Muscle layer of colon (tissue), 2 donors: Measurements from ENCODE around the gene ZC3H12A.

Source experiments
- H3K27ac ChIP-seq: one replicate; pipeline ENCODE4 v1.7.0; 2013; ENCODE audit warnings: low read depth, mild to moderate bottlenecking, low read length, moderate library complexity
- H3K27me3 ChIP-seq, 2 donors: one replicate each; pipeline ENCODE4 v1.7.0; 2013; ENCODE audit warnings: low read length in 2 of 2, mild to moderate bottlenecking in 2 of 2; ENCODE audit not compliant: insufficient read depth in 2 of 2, control insufficient read depth in 1 of 2
- H3K36me3 ChIP-seq: one replicate; pipeline ENCODE4 v1.7.0; 2013; ENCODE audit warnings: mild to moderate bottlenecking, low read length; ENCODE audit not compliant: insufficient read depth
- H3K4me1 ChIP-seq: one replicate; pipeline ENCODE4 v1.7.0; 2013; ENCODE audit warnings: mild to moderate bottlenecking, low read length; ENCODE audit not compliant: insufficient read depth
- H3K4me3 ChIP-seq, 2 donors: one replicate each; pipeline ENCODE4 v1.7.0; 2013; ENCODE audit warnings: low read length in 2 of 2, low read depth in 1 of 2, mild to moderate bottlenecking in 1 of 2, moderate library complexity in 1 of 2
- H3K9ac ChIP-seq: one replicate; pipeline ENCODE4 v1.7.0; 2013; ENCODE audit warnings: low read length
- H3K9me3 ChIP-seq: one replicate; pipeline ENCODE4 v1.7.0; 2013; ENCODE audit warnings: mild to moderate bottlenecking, low read length
- donor health status: abdominal sarcoma.
- donor health status: Adenocarcinoma of cecum.

ZC3H12A gene

DNA sequence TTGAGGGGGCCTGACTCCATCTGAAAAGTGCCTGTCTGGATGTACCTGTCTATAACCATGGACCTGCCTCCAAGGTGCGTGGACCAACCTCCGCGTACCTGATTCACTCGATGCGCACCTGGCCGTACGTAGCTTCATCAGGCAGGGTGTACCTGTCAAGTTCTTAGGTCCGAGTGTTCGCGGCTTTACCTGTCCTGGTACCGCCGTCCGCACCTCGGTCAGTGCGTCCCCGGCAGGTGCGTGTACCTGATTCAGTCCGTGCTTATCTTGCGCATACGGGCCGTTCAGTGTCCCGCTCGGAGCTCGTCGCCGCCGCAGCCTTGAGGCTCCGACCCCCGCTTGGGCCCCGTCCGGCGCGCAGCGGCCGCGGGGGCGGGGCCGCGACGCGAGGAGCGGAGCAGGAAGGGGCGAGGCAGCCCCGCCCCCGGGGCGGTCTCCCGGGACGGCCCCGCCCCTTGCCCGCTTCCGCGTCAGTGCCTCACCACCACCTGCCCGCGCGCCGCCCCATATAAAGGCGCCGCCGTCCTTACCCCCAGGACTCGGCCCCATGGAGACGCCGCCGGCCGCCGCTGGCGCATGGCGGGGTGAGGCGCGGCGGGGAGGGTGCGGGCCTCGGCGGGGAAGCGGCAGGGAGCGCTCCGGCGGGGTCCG is at the start of gene ZC3H12A:
Gene ZC3H12A (plus strand): TSS at position 535 of the 651 bp plus-strand sequence. CDS start 917 bp downstream, outside the sequence.
- Histone ChIP-seq H3K4me3 (peak within 1 kb of the TSS; percentile 82 to 83), H3K27me3 (no peaks in the 10 kb centered on the region), H3K4me1 (peaks cover 73% of the 10 kb centered on the region), H3K27ac (peak within 1 kb of the TSS; percentile 93), H3K9me3 (no peaks in the 10 kb centered on the region), H3K9ac (peak within 1 kb of the TSS; percentile 97), H3K36me3 (peaks cover 9% of the 10 kb centered on the region)

DNA sequence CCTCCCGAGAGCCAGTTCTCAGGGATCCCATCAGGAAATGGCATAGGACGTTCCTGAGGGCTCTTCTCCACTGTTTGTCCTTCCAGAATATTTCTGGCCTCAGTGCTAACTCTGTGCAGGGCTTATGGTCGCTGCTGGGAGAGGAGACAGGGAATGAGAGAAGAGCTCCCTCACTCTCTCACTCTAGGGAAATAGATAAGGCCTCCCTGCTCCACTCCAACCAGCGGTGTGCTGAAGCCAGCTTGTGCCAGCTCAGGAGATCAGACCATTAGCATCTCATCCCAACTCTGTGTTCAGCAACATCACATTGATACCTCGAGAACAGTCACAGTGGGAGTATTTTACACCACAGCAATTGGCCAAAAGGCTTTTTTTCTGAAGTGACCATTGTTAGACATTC is 49.2 kb upstream of the ZC3H12A start:
- peaks cover 0 to 10% of the 10 kb centered on the region in 2 donors for H3K27me3 ChIP-seq
- no peak overlapping the region for H3K9ac ChIP-seq
- H3K4me3 ChIP-seq = no peak overlapping the region
- no peaks in the 10 kb centered on the region for H3K36me3 ChIP-seq
- H3K27ac ChIP-seq = no peak overlapping the region
- H3K4me1 ChIP-seq = no peaks in the 10 kb centered on the region
- no peaks in the 10 kb centered on the region for H3K9me3 ChIP-seq

DNA sequence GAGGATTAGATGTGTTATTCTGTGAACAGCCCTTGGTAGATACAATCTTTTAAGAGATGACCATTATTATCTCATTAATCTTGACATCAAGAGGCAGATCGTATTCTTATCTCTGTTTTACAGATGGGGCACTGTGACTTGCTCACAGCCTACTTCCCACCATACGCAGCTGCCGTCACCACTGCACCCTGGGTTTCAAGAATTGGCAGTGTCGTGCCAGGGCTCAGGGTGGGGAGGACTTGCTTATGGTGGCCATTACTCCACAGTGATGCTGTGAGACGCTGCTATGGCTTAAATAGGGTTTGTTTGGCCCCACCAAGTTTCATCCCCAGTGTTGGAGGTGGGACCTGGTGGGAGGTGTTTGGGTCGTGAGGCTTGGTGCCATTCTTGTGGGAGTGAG is 45.4 kb upstream of the ZC3H12A start:
- no peak overlapping the region for H3K9ac ChIP-seq
- H3K4me3 ChIP-seq = no peak overlapping the region
- no peak overlapping the region for H3K27ac ChIP-seq
- H3K4me1 ChIP-seq = no peaks in the 10 kb centered on the region
- H3K27me3 ChIP-seq = peaks cover 0 to 21% of the 10 kb centered on the region in 2 donors
- no peaks in the 10 kb centered on the region for H3K36me3 ChIP-seq
- H3K9me3 ChIP-seq = no peaks in the 10 kb centered on the region

DNA sequence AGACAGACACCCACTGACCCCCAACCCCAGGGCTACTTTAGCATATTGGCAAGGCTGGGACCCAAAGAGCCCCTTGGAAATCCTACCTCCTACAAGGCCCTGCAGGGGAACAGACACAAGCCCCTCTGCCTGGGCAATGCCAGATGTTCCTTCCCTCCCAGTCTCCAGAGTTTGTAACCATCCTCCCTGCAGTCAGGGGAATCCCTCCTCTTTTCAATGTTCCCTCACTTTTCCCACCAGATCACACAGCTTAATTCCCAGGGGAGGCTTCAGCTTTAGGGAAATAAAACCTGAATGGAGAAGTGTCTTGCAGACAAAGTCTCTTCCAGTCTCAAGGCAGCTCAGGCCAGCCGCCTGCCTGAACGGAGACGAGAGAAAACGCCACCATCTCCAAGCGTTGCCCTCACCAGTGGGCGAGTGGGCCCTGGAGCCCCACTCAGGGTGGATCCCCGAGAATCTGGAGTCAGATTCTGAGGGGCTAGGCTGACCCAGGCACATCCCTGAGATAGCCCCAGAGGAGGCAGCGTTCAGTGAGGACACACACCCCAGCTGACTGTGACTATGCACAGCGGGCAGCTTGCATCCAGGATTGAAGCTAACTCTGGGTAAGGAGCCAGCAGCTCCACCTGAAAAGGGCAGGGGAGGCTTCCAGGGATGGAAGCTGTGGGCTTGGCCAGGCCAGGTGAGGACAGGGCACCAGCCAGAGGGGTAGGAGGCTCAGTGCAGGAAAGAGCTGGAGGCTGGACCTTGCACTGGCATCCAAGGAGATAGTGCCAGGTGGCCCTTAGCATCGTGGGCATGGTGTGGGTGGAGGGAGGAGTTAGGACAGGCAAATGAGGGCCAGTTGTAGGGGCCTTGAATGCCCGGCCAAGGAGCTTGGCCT is 44.0 kb upstream of the ZC3H12A start:
- H3K27me3 ChIP-seq = peaks cover 0 to 18% of the 10 kb centered on the region in 2 donors
- no peaks in the 10 kb centered on the region for H3K36me3 ChIP-seq

DNA sequence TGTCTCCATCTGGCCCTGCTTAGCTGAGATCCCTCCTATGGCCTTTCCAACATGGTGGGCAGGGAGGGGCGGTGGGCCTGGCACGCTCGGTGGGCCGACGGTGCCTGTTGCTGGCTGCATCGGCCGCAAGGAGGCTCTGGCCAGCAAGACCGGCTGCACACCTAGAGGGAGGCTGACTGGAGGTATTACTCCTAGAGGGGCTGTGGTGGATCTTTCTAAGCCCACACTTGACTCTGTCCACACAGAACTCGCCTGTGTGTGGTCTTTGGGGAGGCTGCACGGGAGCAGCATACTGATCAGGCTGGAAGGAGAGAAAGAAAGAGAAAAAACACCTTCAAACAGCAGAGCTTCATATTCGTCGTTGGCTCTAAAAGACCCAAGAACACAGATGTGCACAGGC is 41.7 kb upstream of the ZC3H12A start:
- Histone ChIP-seq H3K9me3 (no peaks in the 10 kb centered on the region), H3K4me3 (no peak overlapping the region), H3K4me1 (no peaks in the 10 kb centered on the region), H3K27ac (no peak overlapping the region), H3K36me3 (no peaks in the 10 kb centered on the region), H3K9ac (no peak overlapping the region), H3K27me3 (peaks cover 0 to 19% of the 10 kb centered on the region in 2 donors)

More for the DNA sequence above, 44.0 kb upstream of the ZC3H12A start:
- no peak overlapping the region for H3K27ac ChIP-seq
- H3K9me3 ChIP-seq = no peaks in the 10 kb centered on the region
- no peak overlapping the region for H3K4me3 ChIP-seq
- H3K9ac ChIP-seq = no peak overlapping the region
- H3K4me1 ChIP-seq = no peaks in the 10 kb centered on the region

DNA sequence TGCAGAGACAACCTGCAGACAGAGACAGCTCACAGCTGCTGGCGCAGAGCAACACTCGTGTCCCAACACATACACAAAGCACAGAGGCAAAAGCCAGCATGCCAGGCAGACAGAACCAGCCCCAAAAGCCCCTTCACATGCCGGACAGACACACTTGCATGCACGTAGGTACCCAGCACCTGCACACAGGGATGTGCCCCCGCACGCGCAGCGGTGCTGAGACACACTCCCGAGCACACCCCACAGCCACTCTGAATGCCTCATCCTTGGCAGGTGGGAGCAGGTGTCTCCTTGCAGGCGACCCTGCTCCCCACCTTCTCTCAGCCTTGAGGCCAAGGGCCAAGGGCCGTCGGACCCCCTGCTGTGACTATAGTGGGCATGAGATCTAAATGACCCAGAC is 41.2 kb upstream of the ZC3H12A start:
- H3K9ac ChIP-seq = no peak overlapping the region
- peaks cover 3 to 23% of the 10 kb centered on the region in 2 donors for H3K27me3 ChIP-seq
- H3K4me3 ChIP-seq = no peak overlapping the region
- no peaks in the 10 kb centered on the region for H3K4me1 ChIP-seq
- H3K9me3 ChIP-seq = no peaks in the 10 kb centered on the region
- H3K27ac ChIP-seq = no peak overlapping the region
- no peaks in the 10 kb centered on the region for H3K36me3 ChIP-seq

DNA sequence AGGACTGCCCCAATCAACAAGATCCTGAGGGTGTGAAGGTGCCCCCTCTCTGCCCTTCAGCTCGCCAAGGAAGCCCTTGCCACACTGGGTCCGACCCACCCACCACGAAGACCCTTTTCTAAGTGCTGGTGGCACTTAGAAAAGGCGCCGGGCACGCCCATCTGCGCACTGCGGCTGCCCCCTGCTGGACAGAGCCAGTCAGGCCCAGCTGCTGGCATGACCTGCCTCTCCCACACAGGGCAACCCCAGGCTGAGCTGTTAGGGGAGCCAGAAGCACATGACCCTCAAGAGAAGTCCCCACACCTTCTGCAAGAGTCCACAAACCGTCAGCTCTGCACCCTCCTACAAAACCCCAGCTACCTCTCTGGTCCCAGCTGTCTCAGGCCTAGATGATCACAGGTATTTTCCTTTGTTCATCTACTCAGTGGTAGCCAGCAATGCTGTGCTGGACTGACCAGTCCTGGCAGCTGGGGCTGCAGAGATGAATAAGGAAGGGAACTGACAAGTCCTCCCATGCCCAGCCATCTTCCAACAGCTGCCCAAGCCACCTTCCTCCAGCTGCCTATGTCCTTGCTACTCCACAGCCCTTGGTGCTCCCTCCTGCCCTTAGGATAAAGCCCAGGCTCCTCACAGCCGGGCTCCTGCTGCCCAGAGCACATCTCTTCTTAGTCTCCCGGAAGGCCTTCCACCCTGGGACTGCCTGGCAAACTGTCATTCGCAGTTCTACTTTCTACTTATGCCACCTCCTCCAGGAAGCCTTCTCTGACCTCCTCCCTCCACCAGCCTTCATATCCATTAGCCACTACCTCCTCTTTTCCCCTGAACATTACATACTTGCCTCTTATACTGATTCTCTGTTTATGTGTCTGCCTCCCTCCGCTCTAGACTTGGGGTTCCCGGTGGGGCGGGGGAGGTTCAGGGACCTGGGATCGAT is 39.8 kb upstream of the ZC3H12A start:
- H3K27me3 ChIP-seq = peaks cover 4 to 32% of the 10 kb centered on the region in 2 donors
- no peak overlapping the region for H3K9ac ChIP-seq
- no peak overlapping the region for H3K4me3 ChIP-seq
- no peaks in the 10 kb centered on the region for H3K36me3 ChIP-seq
- no peaks in the 10 kb centered on the region for H3K9me3 ChIP-seq
- H3K4me1 ChIP-seq = no peaks in the 10 kb centered on the region
- H3K27ac ChIP-seq = no peak overlapping the region

DNA sequence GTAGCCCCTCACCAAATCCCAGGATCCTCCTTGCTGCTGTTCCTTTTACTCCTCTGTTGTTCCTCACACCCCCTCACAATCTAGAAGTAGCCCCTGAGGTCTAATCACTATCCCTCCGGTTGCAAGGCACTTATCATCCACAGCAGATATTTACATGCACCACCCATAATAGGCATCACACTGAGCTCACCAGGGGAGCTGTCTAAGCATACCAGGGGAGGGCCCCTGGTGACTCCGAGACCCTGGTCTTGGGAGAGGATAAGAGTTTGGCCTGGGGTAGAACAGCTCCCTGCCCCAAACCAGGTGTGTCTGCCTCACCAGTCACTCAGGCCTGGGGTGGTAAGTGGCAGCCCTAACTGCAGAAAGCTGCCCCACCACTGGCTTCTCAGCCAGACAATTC is 37.3 kb upstream of the ZC3H12A start:
- H3K36me3 ChIP-seq = no peaks in the 10 kb centered on the region
- H3K27ac ChIP-seq = no peak overlapping the region
- H3K4me3 ChIP-seq = no peak overlapping the region
- no peaks in the 10 kb centered on the region for H3K4me1 ChIP-seq
- no peak overlapping the region for H3K9ac ChIP-seq
- H3K9me3 ChIP-seq = no peaks in the 10 kb centered on the region
- peaks cover 4 to 18% of the 10 kb centered on the region in 2 donors for H3K27me3 ChIP-seq

DNA sequence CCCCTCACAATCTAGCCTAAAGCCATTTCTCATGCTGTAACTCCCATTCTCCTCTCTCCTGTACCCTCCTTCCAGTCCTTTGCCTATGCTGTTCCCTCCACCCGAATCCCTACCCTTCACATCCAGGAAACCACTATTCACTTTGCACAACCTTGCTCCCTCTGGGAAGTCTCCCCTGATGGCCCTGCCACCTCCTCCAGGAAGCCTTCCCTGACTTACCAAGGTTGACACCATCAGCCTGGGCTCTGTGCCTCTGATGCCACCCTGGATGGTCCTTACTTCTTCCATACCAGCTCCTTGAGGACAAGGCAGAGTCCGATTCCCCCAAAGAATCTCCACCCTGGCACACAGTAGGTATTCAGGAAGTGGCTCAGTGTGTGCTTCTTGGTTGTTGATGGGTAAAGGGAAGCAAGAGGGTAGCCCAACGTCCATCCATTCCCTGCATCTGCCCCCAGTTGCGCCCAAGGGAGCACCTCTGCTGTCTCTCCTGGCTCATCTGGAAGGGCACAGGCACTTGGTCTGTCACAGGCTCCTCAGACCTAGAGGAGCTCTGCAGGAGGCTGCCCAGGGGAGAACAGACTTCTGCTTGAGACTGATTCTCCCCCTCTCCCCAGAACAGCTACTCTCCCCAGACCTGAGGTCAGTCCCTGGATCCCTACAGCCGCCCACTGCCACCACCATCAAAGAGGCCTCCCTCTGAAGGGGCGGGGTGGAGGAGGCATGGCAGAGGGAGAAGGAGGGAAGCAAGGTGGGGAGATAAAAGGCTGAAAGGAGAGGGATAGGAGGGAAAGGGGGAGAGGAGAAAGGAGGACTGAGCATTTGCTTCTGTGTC is 36.1 kb upstream of the ZC3H12A start:
- Histone ChIP-seq H3K9ac (no peak overlapping the region), H3K27me3 (peaks cover 4 to 18% of the 10 kb centered on the region in 2 donors), H3K4me3 (no peak overlapping the region), H3K27ac (no peak overlapping the region), H3K36me3 (no peaks in the 10 kb centered on the region), H3K4me1 (no peaks in the 10 kb centered on the region), H3K9me3 (no peaks in the 10 kb centered on the region)

DNA sequence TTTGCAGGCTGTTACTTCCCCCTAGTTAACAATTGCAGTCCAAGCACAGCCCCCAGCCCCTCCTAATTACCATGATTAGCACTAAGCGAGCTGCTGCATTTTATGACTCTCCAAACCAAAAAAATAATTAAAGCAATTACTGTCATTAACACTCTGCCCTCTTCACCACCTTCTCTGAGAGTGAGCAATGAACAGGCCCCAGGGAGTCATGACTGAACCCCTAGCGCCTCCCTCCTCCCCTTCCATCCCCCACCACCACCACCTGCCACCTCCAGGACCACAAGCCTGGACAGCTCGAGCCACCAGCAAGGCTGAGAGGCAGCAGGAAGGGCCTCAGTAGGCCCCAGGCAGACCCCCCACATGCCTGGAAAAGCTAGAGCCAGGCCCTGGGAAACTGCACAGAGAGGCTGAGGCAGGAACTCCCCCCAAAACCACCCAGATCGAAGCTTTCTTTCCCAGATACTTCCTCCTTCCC is 35.5 kb upstream of the ZC3H12A start:
- no peaks in the 10 kb centered on the region for H3K4me1 ChIP-seq

More for the DNA sequence above, 35.5 kb upstream of the ZC3H12A start:
- H3K9ac ChIP-seq = no peak overlapping the region
- peaks cover 4 to 18% of the 10 kb centered on the region in 2 donors for H3K27me3 ChIP-seq
- no peaks in the 10 kb centered on the region for H3K9me3 ChIP-seq
- H3K36me3 ChIP-seq = no peaks in the 10 kb centered on the region
- no peak overlapping the region for H3K4me3 ChIP-seq
- no peak overlapping the region for H3K27ac ChIP-seq
